K562 (cell line): ENCODE data around the gene ALOX5. TPM values are rescaled to one million over a fixed set of nuclear protein-coding genes. Genes with fewer than 3 reads are reported as not detected.

ENCODE experiments used
- CEBPZ ChIP-seq: fragments of 150-350 bp; IDR thresholded peaks from 2 replicates; pipeline ENCODE4 v1.6.1; 2014; ENCODE audit warnings: low read depth, mild to moderate bottlenecking, low read length, borderline replicate concordance
- KLF1 ChIP-seq: fragments of 450-650 bp; IDR thresholded peaks from 2 replicates; pipeline ENCODE4 v1.6.1; 2016; ENCODE audit warnings: missing genetic modification characterization, missing compliant biosample characterization
- MCM2 ChIP-seq: fragments of 450-650 bp; IDR thresholded peaks from 2 replicates; pipeline ENCODE4 v1.6.1; 2017; ENCODE audit warnings: low read depth, mild to moderate bottlenecking
- NCOA4 ChIP-seq: fragments of 450-650 bp; IDR thresholded peaks from 2 replicates; pipeline ENCODE4 v1.6.1; 2018; ENCODE audit warnings: mild to moderate bottlenecking; ENCODE audit not compliant: partially characterized antibody
- NFRKB ChIP-seq: fragments of 450-650 bp; IDR thresholded peaks from 2 replicates; pipeline ENCODE4 v1.6.1; 2016; ENCODE audit warnings: low read depth
- PHB2 ChIP-seq: fragments of 450-650 bp; IDR thresholded peaks from 2 replicates; pipeline ENCODE4 v1.6.1; 2017; ENCODE audit warnings: low read depth
- PHF8 ChIP-seq: fragments of 200-600 bp; sonication (generic); IDR thresholded peaks from 2 replicates; pipeline ENCODE4 v1.6.1; 2012; ENCODE audit warnings: mixed run types, mild to moderate bottlenecking, inconsistent platforms, low read length, moderate library complexity, borderline replicate concordance
- RAD51 ChIP-seq: fragments of 450-650 bp; IDR thresholded peaks from 2 replicates; pipeline ENCODE4 v1.7.1; 2016; ENCODE audit warnings: low read depth, mild to moderate bottlenecking, borderline replicate concordance
- SIN3A ChIP-seq, 2 experiments: fragments of 150-350 bp in 1 of 2; IDR thresholded peaks; 2 replicates each; pipeline ENCODE4 v1.6.1; 2011 to 2016; ENCODE audit warnings: borderline replicate concordance in 2 of 2, low read depth in 2 of 2, low read length in 2 of 2, mild to moderate bottlenecking in 2 of 2, moderate library complexity in 2 of 2; ENCODE audit not compliant: control insufficient read depth in 1 of 2
- TRIM25 ChIP-seq: fragments of 450-650 bp; IDR thresholded peaks from 2 replicates; pipeline ENCODE4 v1.7.0; 2016; ENCODE audit warnings: borderline replicate concordance
- ZMIZ1 ChIP-seq, 2 experiments: fragments of 150-350 bp in 1 of 2; IDR thresholded peaks; 2 replicates each; pipeline ENCODE4 v1.6.1; 2012 to 2016; ENCODE audit warnings: low read depth in 2 of 2, low read length in 2 of 2, mild to moderate bottlenecking in 1 of 2, moderate library complexity in 1 of 2
- ZNF75A ChIP-seq: fragments of 450-650 bp; formaldehyde crosslinking; IDR thresholded peaks from 2 replicates; pipeline ENCODE4 v1.4.0; 2020; ENCODE audit warnings: mild to moderate bottlenecking
- polyA plus RNA-seq, 8 experiments: library from polyadenylated mRNA; depleted of rRNA in 4 of 8; stranded (reverse) in 5 of 8; unstranded in 3 of 8; fragments of >200 nt; fragmentation: Nextera tagmentation in 2 of 8; fragmentation: Illumina TruSeq in 1 of 8; extraction: Ambion mirVana in 2 of 8; extraction: Trizol in 1 of 8; gene quantifications; 2 replicates each; pipeline versions ENCODE4 v1.2.1 to v1.2.3, GENCODE V29; 2011 to 2014; ENCODE audit warnings: inconsistent platforms in 1 of 8, missing spikeins in 1 of 8
- total RNA-seq, 7 experiments: library from RNA; depleted of rRNA in 6 of 7; stranded (reverse); fragments of >200 nt in 6 of 7; fragmentation: Illumina TruSeq in 2 of 7; extraction: Trizol in 2 of 7; gene quantifications; 2 replicates each; pipeline versions ENCODE4 v1.2.1 to v1.2.3, GENCODE V29; 2011 to 2021; ENCODE audit warnings: low replicate concordance in 1 of 7
- TF ChIP-seq, protein P1 (sequence below): sonication (generic); formaldehyde crosslinking; IDR thresholded peaks from 2 replicates; pipeline ENCODE4 v1.8.0; 2022; ENCODE audit warnings: mild to moderate bottlenecking, missing genetic modification reagents, borderline replicate concordance
- TF ChIP-seq, protein P2 (sequence below): fragments of 450-650 bp; IDR thresholded peaks from 2 replicates; pipeline ENCODE4 v1.6.1; 2016; ENCODE audit warnings: missing biosample characterization, missing genetic modification characterization

ALOX5 gene
- total and polyA plus RNA-seq, 9 of the 15 experiments (the other 6 are each of a cell fraction or from before 2014, with no cell fraction given) = 0.10 to 2.4 (median 1.4) TPM

DNA sequence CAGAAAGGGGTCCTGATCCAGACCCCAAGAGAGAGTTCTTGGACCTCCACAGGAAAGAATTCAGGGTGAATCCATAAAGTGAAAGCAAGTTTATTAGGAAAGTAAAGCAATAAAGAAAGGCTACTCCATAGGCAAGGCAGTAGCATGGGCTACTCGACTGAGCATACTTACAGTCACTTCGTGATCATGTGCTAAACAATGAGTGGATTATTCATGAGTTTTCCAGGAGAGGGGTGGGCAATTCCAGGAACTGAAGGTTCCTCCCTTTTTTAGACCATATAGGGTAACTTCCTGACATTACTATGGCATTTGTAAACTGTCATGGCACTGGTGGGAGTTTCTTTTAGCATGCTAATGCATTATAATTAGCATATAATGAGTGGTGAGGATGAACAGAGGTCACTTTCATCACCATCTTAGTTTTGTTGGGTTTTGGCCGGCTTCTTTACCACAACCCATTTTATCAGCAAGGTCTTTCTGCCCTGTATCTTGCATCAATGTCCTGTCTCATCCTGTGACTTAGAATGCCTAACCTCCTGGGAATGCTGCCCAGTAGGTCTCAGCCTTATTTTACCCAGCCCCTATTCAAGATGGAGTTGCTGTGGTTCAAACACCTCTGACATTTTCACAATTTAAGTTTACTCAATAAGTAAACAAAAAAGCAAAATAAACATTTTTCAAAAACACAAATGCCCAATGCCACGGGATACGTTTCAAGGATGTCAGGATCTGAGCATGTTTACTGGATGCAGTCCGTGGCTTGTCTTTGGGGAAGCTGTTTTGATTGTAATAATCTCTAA lies 37.0 kb downstream of the ALOX5 start (continued):
- no peak for TF ChIP-seq CEBPZ
- TF ChIP-seq NCOA4 = no peak
- TF ChIP-seq PHB2 = no peak
- peak; percentile 87 for TF ChIP-seq NFRKB
- TF ChIP-seq SIN3A (IDR thresholded peaks at IDR 0.05; ENCODE audit: borderline replicate concordance in 2 of 2, control insufficient read depth in 1 of 2, low read depth in 2 of 2, low read length in 2 of 2) = no peak
- no peak for TF ChIP-seq TRIM25
- no peak for TF ChIP-seq ZMIZ1 (IDR thresholded peaks at IDR 0.05; ENCODE audit: low read depth in 2 of 2, low read length in 2 of 2)
- TF ChIP-seq, protein P1, sequence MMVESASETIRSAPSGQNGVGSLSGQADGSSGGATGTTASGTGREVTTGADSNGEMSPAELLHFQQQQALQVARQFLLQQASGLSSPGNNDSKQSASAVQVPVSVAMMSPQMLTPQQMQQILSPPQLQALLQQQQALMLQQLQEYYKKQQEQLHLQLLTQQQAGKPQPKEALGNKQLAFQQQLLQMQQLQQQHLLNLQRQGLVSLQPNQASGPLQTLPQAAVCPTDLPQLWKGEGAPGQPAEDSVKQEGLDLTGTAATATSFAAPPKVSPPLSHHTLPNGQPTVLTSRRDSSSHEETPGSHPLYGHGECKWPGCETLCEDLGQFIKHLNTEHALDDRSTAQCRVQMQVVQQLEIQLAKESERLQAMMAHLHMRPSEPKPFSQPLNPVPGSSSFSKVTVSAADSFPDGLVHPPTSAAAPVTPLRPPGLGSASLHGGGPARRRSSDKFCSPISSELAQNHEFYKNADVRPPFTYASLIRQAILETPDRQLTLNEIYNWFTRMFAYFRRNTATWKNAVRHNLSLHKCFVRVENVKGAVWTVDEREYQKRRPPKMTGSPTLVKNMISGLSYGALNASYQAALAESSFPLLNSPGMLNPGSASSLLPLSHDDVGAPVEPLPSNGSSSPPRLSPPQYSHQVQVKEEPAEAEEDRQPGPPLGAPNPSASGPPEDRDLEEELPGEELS = no peak
- TF ChIP-seq KLF1 (tag) = peak; percentile 73; the same call in 1 of the 2 replicates
- TF ChIP-seq, protein P2, sequence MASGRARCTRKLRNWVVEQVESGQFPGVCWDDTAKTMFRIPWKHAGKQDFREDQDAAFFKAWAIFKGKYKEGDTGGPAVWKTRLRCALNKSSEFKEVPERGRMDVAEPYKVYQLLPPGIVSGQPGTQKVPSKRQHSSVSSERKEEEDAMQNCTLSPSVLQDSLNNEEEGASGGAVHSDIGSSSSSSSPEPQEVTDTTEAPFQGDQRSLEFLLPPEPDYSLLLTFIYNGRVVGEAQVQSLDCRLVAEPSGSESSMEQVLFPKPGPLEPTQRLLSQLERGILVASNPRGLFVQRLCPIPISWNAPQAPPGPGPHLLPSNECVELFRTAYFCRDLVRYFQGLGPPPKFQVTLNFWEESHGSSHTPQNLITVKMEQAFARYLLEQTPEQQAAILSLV (tag) = peak; percentile 99
- peak; percentile 53; the same call in 1 of the 2 replicates for TF ChIP-seq RAD51
- peak; percentile 90 for TF ChIP-seq ZNF75A
- TF ChIP-seq PHF8 = peak; percentile 27; the same call in 1 of the 2 replicates
- no peak for TF ChIP-seq MCM2
